Measurements from ENCODE around the gene TMEM63C.
"Not testable (repeated sequence)": the region's sequence is repeated elsewhere in the genome, so short reads cannot be mapped to it uniquely, and the experiment has no call there.

Gene TMEM63C

GRCh38 chr14:77155083-77155482, 26.5 kb upstream of the TMEM63C start:
- DNase-seq, result no peak

DNA sequence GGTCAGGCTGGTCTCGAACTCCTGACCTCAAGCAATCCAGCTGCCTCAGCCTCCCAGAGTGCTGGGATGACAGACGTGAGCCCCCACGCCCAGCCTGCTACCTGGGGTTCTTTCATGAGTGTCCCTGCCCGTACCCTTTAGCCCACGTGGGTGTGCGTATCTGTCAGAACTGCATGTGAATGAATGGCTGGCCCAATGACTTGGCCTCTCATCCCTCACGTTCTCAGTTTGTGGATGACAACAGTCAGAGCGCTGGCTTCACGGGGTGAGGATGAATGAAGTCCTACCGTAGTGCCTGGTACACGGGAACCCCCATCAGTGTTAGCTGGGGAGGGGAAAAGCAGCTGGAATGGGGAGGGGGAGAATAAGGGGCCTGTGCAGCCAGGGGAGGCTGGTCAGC, 23.9 kb upstream of the TMEM63C start:
- no peak for DNase-seq

- DNase-seq, result no peak
These were observed 23.3 kb upstream of the TMEM63C start for GRCh38 chr14:77158175-77158881.

GRCh38 chr14:77158882-77159255, 22.7 kb upstream of the TMEM63C start:
- no peak for DNase-seq

- DNase-seq, result no peak
These were observed 20.6 kb upstream of the TMEM63C start for GRCh38 chr14:77161011-77161410.

GRCh38 chr14:77170045-77170444, 11.6 kb upstream of the TMEM63C start:
- no peak for DNase-seq

DNA sequence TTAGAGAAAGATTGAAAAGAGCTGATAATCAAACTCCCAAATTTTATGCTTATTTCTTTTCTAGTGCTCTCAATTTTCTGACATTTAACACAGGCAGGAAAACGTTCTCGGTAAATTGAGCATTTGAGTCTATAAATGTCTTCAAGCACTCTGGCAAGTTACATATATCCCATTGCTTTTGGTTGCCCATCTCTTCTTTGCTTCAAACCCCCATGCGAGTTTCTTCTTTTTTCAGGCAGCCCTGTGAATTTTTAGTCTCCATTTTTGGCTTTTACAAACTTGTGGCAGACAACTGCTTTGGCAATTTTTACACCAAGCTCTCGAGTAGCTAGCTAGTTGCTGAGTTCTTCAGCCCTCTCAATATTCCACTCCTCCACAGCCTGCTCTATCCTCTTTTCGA, 8.7 kb upstream of the TMEM63C start:
- DNase-seq, result no peak

GRCh38 chr14:77173911-77174617, 7.5 kb upstream of the TMEM63C start:
- DNase-seq, result not testable (repeated sequence)

DNA sequence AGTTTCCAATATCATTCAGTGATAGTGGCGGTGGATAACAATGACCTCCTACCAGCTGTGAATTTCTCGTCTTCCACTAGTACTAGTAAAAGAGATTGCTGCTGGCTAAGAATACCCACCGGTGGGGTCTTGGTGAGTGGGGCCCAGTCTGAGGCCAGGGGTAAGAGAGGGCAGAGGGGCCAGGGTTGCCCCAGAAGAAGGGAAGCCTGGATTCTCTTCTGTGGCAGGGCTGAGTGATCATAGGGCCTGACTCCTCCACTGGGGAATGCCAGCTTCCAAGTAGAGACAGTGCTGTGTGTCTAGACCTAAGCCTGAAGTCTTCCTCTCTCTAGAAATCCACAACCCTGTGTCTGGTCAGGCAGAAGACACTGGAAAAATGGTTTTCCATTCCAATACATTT, 5.8 kb upstream of the TMEM63C start:
- DNase-seq, result no peak

- no peak for DNase-seq
These were observed 3.9 kb upstream of the TMEM63C start for GRCh38 chr14:77177702-77178101.

GRCh38 chr14:77178656-77179055, 2.9 kb upstream of the TMEM63C start:
- no peak for DNase-seq

- DNase-seq, result no peak
These were observed 634 bp upstream of the TMEM63C start for GRCh38 chr14:77180726-77181602.

- DNase-seq, result no peak
These were observed 2.3 kb downstream of the TMEM63C start for GRCh38 chr14:77183896-77184295.

- no peak for DNase-seq
These were observed 2.9 kb downstream of the TMEM63C start for GRCh38 chr14:77184396-77185092.

DNA sequence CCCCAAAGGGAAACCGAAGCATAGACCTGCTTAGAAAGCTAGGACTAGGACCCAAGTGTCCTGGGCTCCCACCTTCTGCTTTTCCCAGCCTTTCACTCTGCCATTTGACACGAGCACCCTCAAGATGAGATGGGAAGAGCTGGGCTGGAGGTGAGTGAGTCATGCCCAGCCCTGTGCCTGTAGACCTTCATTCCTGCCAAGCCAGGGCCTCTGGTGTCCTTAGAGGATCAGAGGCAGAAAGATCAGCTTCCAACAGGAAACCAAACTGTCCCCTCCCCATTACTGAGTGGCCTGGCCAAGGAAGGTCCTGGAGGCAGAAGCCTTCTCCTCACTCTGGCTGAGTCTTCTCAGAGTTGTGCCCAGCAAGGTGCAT, 3.5 kb downstream of the TMEM63C start:
- no peak for DNase-seq

GRCh38 chr14:77186911-77187648, 5.5 kb downstream of the TMEM63C start:
- DNase-seq, result no peak

DNA sequence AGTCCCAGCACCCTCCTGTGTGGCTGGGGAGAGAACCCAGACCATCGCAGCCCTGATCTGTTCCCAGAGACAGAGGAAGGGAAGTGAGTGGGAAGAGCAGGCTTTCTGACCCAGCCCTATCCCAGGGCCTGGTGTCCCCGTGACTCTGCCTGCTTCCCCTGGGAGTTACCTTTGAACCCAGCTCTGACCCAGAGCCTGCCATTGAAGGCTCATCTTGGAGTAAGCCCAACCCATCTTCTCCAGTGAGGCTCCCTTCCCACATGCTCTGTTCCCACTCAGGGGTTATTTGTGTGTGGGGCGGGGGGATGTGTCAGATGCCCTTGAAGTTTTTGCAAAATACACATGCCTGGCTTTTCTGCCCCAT, 6.0 kb downstream of the TMEM63C start:
- no peak for DNase-seq

- DNase-seq, result no peak
These were observed 7.9 kb downstream of the TMEM63C start for GRCh38 chr14:77189479-77189878.

DNA sequence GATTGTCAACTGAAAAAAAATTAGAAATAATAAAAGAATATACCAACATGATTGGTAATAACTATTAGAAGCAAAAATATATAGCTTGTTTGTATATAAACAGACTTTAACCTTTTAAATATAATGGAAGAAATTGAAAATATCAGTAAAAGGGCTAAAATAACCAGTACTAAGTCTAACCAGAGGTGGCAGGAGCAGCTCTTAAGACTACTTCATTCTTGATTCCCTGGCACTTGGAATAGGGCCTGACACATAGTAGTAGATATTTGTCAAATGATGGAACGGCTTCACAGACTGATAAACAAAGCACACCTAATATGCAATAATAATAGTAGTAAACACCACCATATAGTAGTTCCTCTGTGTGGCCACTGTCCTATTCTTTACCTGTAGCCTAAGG, 9.4 kb downstream of the TMEM63C start:
- no peak for DNase-seq

- DNase-seq, result no peak
These were observed 13.1 kb downstream of the TMEM63C start for GRCh38 chr14:77194706-77195105.

DNA sequence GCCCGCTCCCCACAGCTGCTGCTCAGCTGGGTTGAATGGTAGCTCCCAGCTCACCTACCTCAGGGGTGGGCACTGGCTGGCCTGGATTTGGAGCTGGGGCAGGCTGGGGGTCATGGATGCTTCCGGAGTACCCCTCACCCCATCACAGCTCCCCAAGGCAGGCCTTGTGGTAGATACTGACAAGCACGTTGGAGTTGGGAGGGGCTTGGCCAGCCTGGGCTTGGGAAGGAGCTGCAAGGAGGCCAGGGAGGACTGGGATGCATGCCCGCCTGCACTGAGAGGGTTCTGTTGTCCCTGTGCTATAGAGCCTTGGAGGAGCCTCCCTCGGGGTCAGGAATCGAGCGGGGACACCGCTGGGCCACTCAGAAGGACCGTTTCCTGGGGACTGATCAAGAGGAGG, 14.2 kb downstream of the TMEM63C start:
- DNase-seq, result no peak

- DNase-seq, result no peak
These were observed 16.4 kb downstream of the TMEM63C start for GRCh38 chr14:77197988-77198387.

GRCh38 chr14:77198561-77198960, 17.0 kb downstream of the TMEM63C start:
- DNase-seq, result no peak
